Panc1 (cell line): ENCODE results near the gene RABL6.

Experiments used
- POLR2AphosphoS5 ChIP-seq: IDR thresholded peaks from 2 replicates; pipeline ENCODE4 v1.6.1; 2012; ENCODE audit warnings: mild to moderate bottlenecking, low read depth, low read length, moderate library complexity
- SIN3A ChIP-seq: IDR thresholded peaks from 2 replicates; pipeline ENCODE4 v1.6.1; 2012; ENCODE audit warnings: low read depth, mild to moderate bottlenecking, low read length, moderate library complexity, borderline replicate concordance; ENCODE audit not compliant: insufficient read depth
- TCF7L2 ChIP-seq: IDR thresholded peaks from 2 replicates; pipeline ENCODE4 v1.6.1; 2011; ENCODE audit warnings: mild to moderate bottlenecking, low read depth, low read length, inconsistent platforms
- TF ChIP-seq, protein P1 (sequence below), 2 experiments: IDR thresholded peaks; 2 replicates each; pipeline ENCODE4 v1.6.1; 2011 to 2012; ENCODE audit warnings: low read depth in 2 of 2, control low read depth in 1 of 2, low read length in 1 of 2, mild to moderate bottlenecking in 1 of 2, moderate library complexity in 1 of 2; ENCODE audit not compliant: insufficient read depth in 1 of 2
- TF ChIP-seq, protein P2 (sequence below): fragments of 450-650 bp; IDR thresholded peaks from 2 replicates; pipeline ENCODE4 v1.5.1; 2017; ENCODE audit warnings: mild to moderate bottlenecking

GRCh38 chr9:136793086-136793946, 14.4 kb upstream of the RABL6 start:
- TF ChIP-seq, protein P1, sequence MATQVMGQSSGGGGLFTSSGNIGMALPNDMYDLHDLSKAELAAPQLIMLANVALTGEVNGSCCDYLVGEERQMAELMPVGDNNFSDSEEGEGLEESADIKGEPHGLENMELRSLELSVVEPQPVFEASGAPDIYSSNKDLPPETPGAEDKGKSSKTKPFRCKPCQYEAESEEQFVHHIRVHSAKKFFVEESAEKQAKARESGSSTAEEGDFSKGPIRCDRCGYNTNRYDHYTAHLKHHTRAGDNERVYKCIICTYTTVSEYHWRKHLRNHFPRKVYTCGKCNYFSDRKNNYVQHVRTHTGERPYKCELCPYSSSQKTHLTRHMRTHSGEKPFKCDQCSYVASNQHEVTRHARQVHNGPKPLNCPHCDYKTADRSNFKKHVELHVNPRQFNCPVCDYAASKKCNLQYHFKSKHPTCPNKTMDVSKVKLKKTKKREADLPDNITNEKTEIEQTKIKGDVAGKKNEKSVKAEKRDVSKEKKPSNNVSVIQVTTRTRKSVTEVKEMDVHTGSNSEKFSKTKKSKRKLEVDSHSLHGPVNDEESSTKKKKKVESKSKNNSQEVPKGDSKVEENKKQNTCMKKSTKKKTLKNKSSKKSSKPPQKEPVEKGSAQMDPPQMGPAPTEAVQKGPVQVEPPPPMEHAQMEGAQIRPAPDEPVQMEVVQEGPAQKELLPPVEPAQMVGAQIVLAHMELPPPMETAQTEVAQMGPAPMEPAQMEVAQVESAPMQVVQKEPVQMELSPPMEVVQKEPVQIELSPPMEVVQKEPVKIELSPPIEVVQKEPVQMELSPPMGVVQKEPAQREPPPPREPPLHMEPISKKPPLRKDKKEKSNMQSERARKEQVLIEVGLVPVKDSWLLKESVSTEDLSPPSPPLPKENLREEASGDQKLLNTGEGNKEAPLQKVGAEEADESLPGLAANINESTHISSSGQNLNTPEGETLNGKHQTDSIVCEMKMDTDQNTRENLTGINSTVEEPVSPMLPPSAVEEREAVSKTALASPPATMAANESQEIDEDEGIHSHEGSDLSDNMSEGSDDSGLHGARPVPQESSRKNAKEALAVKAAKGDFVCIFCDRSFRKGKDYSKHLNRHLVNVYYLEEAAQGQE (IDR thresholded peaks at IDR 0.05; ENCODE audit: insufficient read depth in 1 of 2, low read depth in 2 of 2, low read length in 1 of 2): no peak
- TF ChIP-seq, protein P2, sequence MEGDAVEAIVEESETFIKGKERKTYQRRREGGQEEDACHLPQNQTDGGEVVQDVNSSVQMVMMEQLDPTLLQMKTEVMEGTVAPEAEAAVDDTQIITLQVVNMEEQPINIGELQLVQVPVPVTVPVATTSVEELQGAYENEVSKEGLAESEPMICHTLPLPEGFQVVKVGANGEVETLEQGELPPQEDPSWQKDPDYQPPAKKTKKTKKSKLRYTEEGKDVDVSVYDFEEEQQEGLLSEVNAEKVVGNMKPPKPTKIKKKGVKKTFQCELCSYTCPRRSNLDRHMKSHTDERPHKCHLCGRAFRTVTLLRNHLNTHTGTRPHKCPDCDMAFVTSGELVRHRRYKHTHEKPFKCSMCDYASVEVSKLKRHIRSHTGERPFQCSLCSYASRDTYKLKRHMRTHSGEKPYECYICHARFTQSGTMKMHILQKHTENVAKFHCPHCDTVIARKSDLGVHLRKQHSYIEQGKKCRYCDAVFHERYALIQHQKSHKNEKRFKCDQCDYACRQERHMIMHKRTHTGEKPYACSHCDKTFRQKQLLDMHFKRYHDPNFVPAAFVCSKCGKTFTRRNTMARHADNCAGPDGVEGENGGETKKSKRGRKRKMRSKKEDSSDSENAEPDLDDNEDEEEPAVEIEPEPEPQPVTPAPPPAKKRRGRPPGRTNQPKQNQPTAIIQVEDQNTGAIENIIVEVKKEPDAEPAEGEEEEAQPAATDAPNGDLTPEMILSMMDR: no peak
- TF ChIP-seq TCF7L2: no peak
- no peak for TF ChIP-seq POLR2AphosphoS5
- TF ChIP-seq SIN3A: no peak
